HepG2 (cell line): ENCODE results near the gene S1PR5. TPM values are rescaled to one million over a fixed set of nuclear protein-coding genes. Genes with fewer than 3 reads are reported as not detected.

Experiments
- ATAC-seq: fragments of 200-7000 bp; cut with Tn5 transposase; 3 replicates; pipeline ENCODE4 v1.9.1; 2020; ENCODE audit warnings: mild to moderate bottlenecking, moderate library complexity
- BruUV-seq: library from RNA; stranded (reverse); fragments of 400-500 nt; replicated peaks from 2 replicates; lab custom pipeline; 2021; lab: Mats Ljungman, UMichigan
- CTCF ChIA-PET: fragments of 300-600 bp; formaldehyde crosslinking; extraction: SDS; loops from one replicate; lab custom pipeline; 2021; ENCODE audit warnings: low total read pairs, inconsistent platforms, low intra/inter-chr PET ratio; lab: Yijun Ruan, JAX
- POLR2A ChIA-PET: fragments of 350-600 bp; sonication (Branson Sonifier 250); formaldehyde crosslinking; loops from one replicate; lab custom pipeline; 2020; ENCODE audit warnings: antibody characterized with exemption, inconsistent platforms; lab: Yijun Ruan, JAX
- DNase-seq: peaks from one replicate; pipeline ENCODE4 v3.0.0-alpha.2; 2015; ENCODE audit warnings: low spot score
- FAIRE-seq: peaks from 3 replicates; lab custom pipeline; 2011; peaks lifted over from hg19 to GRCh38; lab: Jason Lieb, UNC
- H2AFZ ChIP-seq: one replicate; pipeline ENCODE4 v1.6.1; 2011; ENCODE audit warnings: low read length, inconsistent platforms
- H3K27ac ChIP-seq: fragments of 300-600 bp; 3 replicates; pipeline ENCODE4 v1.8.0; 2011; ENCODE audit warnings: mixed run types, mild to moderate bottlenecking, mixed read lengths, low read length, inconsistent platforms; ENCODE audit not compliant: insufficient read depth; ENCODE audit errors: extremely low read length
- H3K27me3 ChIP-seq, 2 experiments: fragments of 200-600 bp in 1 of 2; 2 replicates in 1 of 2; 3 replicates in 1 of 2; pipeline versions ENCODE4 v1.6.0 to v1.8.0; 2011; ENCODE audit warnings: low read length in 2 of 2, mild to moderate bottlenecking in 2 of 2, moderate library complexity in 2 of 2, inconsistent platforms in 1 of 2; ENCODE audit not compliant: insufficient read depth in 2 of 2, control insufficient read depth in 1 of 2
- H3K36me3 ChIP-seq, 2 experiments: fragments of 200-600 bp in 1 of 2; replicated peaks in 1 of 2; 2 replicates in 1 of 2; 3 replicates in 1 of 2; pipeline versions ENCODE4 v1.5.1 to v1.8.0; 2011; ENCODE audit warnings: low read length in 2 of 2, inconsistent platforms in 1 of 2; ENCODE audit not compliant: insufficient read depth in 2 of 2, control insufficient read depth in 1 of 2
- H3K4me1 ChIP-seq: 2 replicates; pipeline ENCODE4 v1.5.1; 2012; ENCODE audit warnings: low read length, inconsistent platforms; ENCODE audit not compliant: insufficient read depth
- H3K4me2 ChIP-seq: 2 replicates; pipeline ENCODE4 v1.6.0; 2011; ENCODE audit warnings: low read depth, low read length, inconsistent platforms
- H3K4me3 ChIP-seq, 3 experiments: fragments of 200-600 bp in 1 of 3; sonication (generic), shearing (Covaris generic) in 1 of 3; replicated peaks in 1 of 3; 2 replicates each; pipeline ENCODE4 v1.5.1; 2011 to 2016; ENCODE audit warnings: low read length in 3 of 3, inconsistent platforms in 2 of 3, low read depth in 2 of 3, mild to moderate bottlenecking in 2 of 3, control low read depth in 1 of 3, mixed read lengths in 1 of 3; ENCODE audit not compliant: insufficient read depth in 1 of 3
- H3K79me2 ChIP-seq: one replicate; pipeline ENCODE4 v1.6.1; 2011; ENCODE audit warnings: low read length, inconsistent platforms; ENCODE audit not compliant: insufficient read depth
- H3K9ac ChIP-seq: 2 replicates; pipeline ENCODE4 v1.6.0; 2011; ENCODE audit warnings: mild to moderate bottlenecking, low read depth, low read length, inconsistent platforms; ENCODE audit not compliant: insufficient read depth
- H3K9me3 ChIP-seq: 2 replicates; pipeline ENCODE4 v1.5.1; 2012; ENCODE audit warnings: mild to moderate bottlenecking, low read length
- H4K20me1 ChIP-seq: 2 replicates; pipeline ENCODE4 v1.6.0; 2011; ENCODE audit warnings: inconsistent platforms, mild to moderate bottlenecking, low read length, moderate library complexity; ENCODE audit not compliant: insufficient read depth
- ADNP ChIP-seq: sonication (generic); formaldehyde crosslinking; IDR thresholded peaks from 2 replicates; pipeline ENCODE4 v1.4.0; 2020; ENCODE audit warnings: missing genetic modification reagents
- ARID2 ChIP-seq: sonication (generic); formaldehyde crosslinking; IDR thresholded peaks from 2 replicates; pipeline ENCODE4 v1.8.1; 2022; ENCODE audit warnings: mild to moderate bottlenecking, missing genetic modification reagents, borderline replicate concordance
- BORCS8-MEF2B ChIP-seq: sonication (generic); formaldehyde crosslinking; IDR thresholded peaks from 2 replicates; pipeline ENCODE4 v1.8.0; 2022; ENCODE audit warnings: mild to moderate bottlenecking, missing genetic modification reagents
- GLI4 ChIP-seq: sonication (generic); formaldehyde crosslinking; IDR thresholded peaks from 2 replicates; pipeline ENCODE4 v1.5.1; 2020; ENCODE audit warnings: missing genetic modification reagents, mild to moderate bottlenecking, moderate library complexity, borderline replicate concordance
- MAFF ChIP-seq: IDR thresholded peaks from 2 replicates; pipeline ENCODE4 v1.6.1; 2011; ENCODE audit warnings: low read depth, low read length, improper control_type of control experiment
- NFIB ChIP-seq: sonication (generic); formaldehyde crosslinking; IDR thresholded peaks from 2 replicates; pipeline ENCODE4 v1.9.0; 2021; ENCODE audit warnings: missing genetic modification reagents, mild to moderate bottlenecking, borderline replicate concordance
- NFKBIZ ChIP-seq: IDR thresholded peaks from 2 replicates; pipeline ENCODE4 v1.6.1; 2018; ENCODE audit warnings: missing genetic modification reagents, missing compliant biosample characterization
- REPIN1 ChIP-seq: sonication (generic); formaldehyde crosslinking; IDR thresholded peaks from 2 replicates; pipeline ENCODE4 v1.8.0; 2022; ENCODE audit warnings: missing genetic modification reagents, low read depth, mild to moderate bottlenecking, borderline replicate concordance
- SAP130 ChIP-seq: IDR thresholded peaks from 2 replicates; pipeline ENCODE4 v1.6.1; 2016; ENCODE audit warnings: low read depth
- SNAPC2 ChIP-seq: sonication (generic); formaldehyde crosslinking; IDR thresholded peaks from 2 replicates; pipeline ENCODE4 v1.8.1; 2022; ENCODE audit warnings: mild to moderate bottlenecking, missing genetic modification reagents
- SP4 ChIP-seq: sonication (generic); formaldehyde crosslinking; IDR thresholded peaks from 2 replicates; pipeline ENCODE4 v1.8.1; 2023; ENCODE audit warnings: mild to moderate bottlenecking, missing genetic modification reagents
- TEAD3 ChIP-seq: optimal IDR thresholded peaks from 2 replicates; pipeline ENCODE3; 2016; ENCODE audit warnings: borderline replicate concordance
- ZBTB7A ChIP-seq: sonication (generic); formaldehyde crosslinking; IDR thresholded peaks from 2 replicates; pipeline ENCODE4 v1.8.0; 2022; ENCODE audit warnings: mild to moderate bottlenecking, missing genetic modification reagents
- ZNF350 ChIP-seq: sonication (generic); formaldehyde crosslinking; IDR thresholded peaks from 2 replicates; pipeline ENCODE4 v1.4.0; 2020; ENCODE audit warnings: mild to moderate bottlenecking, low read depth, missing genetic modification reagents, borderline replicate concordance
- ZNF629 ChIP-seq: sonication (generic); formaldehyde crosslinking; conservative IDR thresholded peaks from 2 replicates; pipeline ENCODE4 v1.5.0; 2020; ENCODE audit warnings: missing genetic modification reagents
- ZNF768 ChIP-seq: sonication (generic); formaldehyde crosslinking; IDR thresholded peaks from 2 replicates; pipeline ENCODE4 v1.4.0; 2020; ENCODE audit warnings: missing genetic modification reagents
- WGBS: methylation state at CpG from one replicate; pipeline ENCODE4 v1.1.6; 2017; ENCODE audit warnings: low lambda C conversion rate; 5-methylcytosine and 5-hydroxymethylcytosine counted together
- in situ Hi-C: cut with HindIII; loops from 2 replicates; pipeline ENCODE4 v1.10.0; 2017; ENCODE audit warnings: low pct_unique_long_range_greater_than_20kb; ENCODE audit not compliant: extremely low pct_ligation_motif_present
- intact Hi-C: fragments of 100-400 bp; cut with micrococcal nuclease; formaldehyde crosslinking; loops from one replicate; pipeline ENCODE4 v1.10.0; 2022; ENCODE audit not compliant: unreplicated experiment
- polyA plus RNA-seq, 8 experiments: library from polyadenylated mRNA; depleted of rRNA in 3 of 8; stranded (reverse) in 7 of 8; unstranded in 1 of 8; fragments of >200 nt; fragmentation: Illumina TruSeq in 4 of 8; extraction: Trizol in 4 of 8; gene quantifications; 2 replicates each; pipeline versions ENCODE4 v1.2.1 to v1.2.3, GENCODE V29; 2011 to 2016; ENCODE audit warnings: low read depth in 4 of 8, missing spikeins in 1 of 8, mixed read lengths in 1 of 8; ENCODE audit not compliant: insufficient read depth in 1 of 8
- total RNA-seq, 5 experiments: library from RNA; depleted of rRNA; stranded (reverse); fragments of >200 nt; fragmentation: Illumina TruSeq; extraction: Trizol; gene quantifications; 2 replicates each; pipeline ENCODE4 v1.2.3, GENCODE V29; 2016; ENCODE audit warnings: low read depth in 1 of 5
- TF ChIP-seq, protein P1 (sequence below): sonication (generic); formaldehyde crosslinking; IDR thresholded peaks from 2 replicates; pipeline ENCODE4 v1.4.0; 2020; ENCODE audit warnings: mild to moderate bottlenecking, missing genetic modification reagents
- TF ChIP-seq, protein P2 (sequence below): sonication (generic); formaldehyde crosslinking; IDR thresholded peaks from 2 replicates; pipeline ENCODE4; 2020; ENCODE audit warnings: missing genetic modification reagents, mild to moderate bottlenecking, borderline replicate concordance
- TF ChIP-seq, protein P3 (sequence below): sonication (generic); formaldehyde crosslinking; IDR thresholded peaks from 2 replicates; pipeline ENCODE4 v1.8.1; 2023; ENCODE audit warnings: mild to moderate bottlenecking, inconsistent platforms, moderate library complexity, missing genetic modification reagents, borderline replicate concordance

The S1PR5 gene
- total and polyA plus RNA-seq, 2 of the 13 experiments (the other 11 are each of a cell fraction or from before 2014, with no cell fraction given): 0.04 TPM; not detected in 1

DNA sequence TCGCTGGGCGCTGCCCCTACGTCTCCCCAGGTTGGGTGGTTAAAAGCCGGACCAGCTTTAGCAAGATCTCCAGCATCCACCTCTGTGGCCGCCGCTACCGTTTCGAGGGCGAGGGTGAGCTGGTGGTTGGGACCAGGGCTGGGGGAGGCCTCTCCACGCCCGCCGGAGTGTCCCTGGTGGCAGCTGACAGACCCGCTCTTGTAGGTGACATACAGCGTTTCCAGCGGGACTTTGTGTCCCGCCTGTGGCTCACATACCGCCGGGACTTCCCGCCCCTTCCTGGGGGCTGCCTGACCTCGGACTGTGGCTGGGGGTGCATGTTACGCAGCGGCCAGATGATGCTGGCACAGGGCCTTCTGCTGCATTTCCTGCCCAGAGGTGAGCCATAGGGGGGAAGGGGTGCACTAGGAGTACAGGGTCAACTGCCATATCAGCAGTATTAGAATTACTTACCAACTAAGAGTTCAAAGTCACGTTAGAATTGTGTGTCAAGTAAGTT lies 27.6 kb upstream of the S1PR5 start:
- FAIRE-seq: no peak
- peak overlapping the region; percentile 91; the same call in 1 of the 2 replicates for H3K9ac ChIP-seq
- TF ChIP-seq ZNF768 (CRISPR knock-in tag): 0 out of 2 replicates have a peak, but pooled peaks have one; percentile 12
- peak; percentile 37; the same call in 1 of the 2 replicates for TF ChIP-seq SP4 (CRISPR knock-in tag)
- TF ChIP-seq, protein P1, sequence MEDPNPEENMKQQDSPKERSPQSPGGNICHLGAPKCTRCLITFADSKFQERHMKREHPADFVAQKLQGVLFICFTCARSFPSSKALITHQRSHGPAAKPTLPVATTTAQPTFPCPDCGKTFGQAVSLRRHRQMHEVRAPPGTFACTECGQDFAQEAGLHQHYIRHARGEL (CRISPR knock-in tag): no peak
- TF ChIP-seq SAP130 (CRISPR knock-in tag): peak; percentile 8; the same call in 1 of the 2 replicates
- peak; percentile 46 for TF ChIP-seq MAFF
- TF ChIP-seq, protein P2, sequence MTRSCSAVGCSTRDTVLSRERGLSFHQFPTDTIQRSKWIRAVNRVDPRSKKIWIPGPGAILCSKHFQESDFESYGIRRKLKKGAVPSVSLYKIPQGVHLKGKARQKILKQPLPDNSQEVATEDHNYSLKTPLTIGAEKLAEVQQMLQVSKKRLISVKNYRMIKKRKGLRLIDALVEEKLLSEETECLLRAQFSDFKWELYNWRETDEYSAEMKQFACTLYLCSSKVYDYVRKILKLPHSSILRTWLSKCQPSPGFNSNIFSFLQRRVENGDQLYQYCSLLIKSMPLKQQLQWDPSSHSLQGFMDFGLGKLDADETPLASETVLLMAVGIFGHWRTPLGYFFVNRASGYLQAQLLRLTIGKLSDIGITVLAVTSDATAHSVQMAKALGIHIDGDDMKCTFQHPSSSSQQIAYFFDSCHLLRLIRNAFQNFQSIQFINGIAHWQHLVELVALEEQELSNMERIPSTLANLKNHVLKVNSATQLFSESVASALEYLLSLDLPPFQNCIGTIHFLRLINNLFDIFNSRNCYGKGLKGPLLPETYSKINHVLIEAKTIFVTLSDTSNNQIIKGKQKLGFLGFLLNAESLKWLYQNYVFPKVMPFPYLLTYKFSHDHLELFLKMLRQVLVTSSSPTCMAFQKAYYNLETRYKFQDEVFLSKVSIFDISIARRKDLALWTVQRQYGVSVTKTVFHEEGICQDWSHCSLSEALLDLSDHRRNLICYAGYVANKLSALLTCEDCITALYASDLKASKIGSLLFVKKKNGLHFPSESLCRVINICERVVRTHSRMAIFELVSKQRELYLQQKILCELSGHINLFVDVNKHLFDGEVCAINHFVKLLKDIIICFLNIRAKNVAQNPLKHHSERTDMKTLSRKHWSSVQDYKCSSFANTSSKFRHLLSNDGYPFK (CRISPR knock-in tag): 0 out of 2 replicates have a peak, but pooled peaks have one; percentile 32
- TF ChIP-seq ARID2 (CRISPR knock-in tag): no peak
- peak; percentile 47 for TF ChIP-seq TEAD3 (CRISPR knock-in tag)
- TF ChIP-seq, protein P3, sequence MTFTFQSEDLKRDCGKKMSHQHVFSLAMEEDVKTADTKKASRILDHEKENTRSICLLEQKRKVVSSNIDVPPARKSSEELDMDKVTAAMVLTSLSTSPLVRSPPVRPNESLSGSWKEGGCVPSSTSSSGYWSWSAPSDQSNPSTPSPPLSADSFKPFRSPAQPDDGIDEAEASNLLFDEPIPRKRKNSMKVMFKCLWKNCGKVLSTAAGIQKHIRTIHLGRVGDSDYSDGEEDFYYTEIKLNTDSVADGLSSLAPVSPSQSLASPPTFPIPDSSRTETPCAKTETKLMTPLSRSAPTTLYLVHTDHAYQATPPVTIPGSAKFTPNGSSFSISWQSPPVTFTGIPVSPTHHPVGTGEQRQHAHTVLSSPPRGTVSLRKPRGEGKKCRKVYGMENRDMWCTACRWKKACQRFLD (CRISPR knock-in tag): no peak
- TF ChIP-seq GLI4 (CRISPR knock-in tag): no peak
- TF ChIP-seq NFIB (CRISPR knock-in tag): no peak
- peak; percentile 61; the same call in 1 of the 2 replicates for TF ChIP-seq ZNF350 (CRISPR knock-in tag)
- TF ChIP-seq NFKBIZ (CRISPR knock-in tag): no peak
- 0 out of 2 replicates have a peak, but pooled peaks have one; percentile 16 for TF ChIP-seq REPIN1 (CRISPR knock-in tag)
- 0 out of 2 replicates have a peak, but pooled peaks have one; percentile 35 for TF ChIP-seq BORCS8-MEF2B
- peak; percentile 83 for TF ChIP-seq ZNF629
- TF ChIP-seq SNAPC2 (CRISPR knock-in tag): 0 out of 2 replicates have a peak, but pooled peaks have one; percentile 49
- peak; percentile 12; the same call in 1 of the 2 replicates for TF ChIP-seq ADNP (CRISPR knock-in tag)
- TF ChIP-seq ZBTB7A (CRISPR knock-in tag): no peak

More for the DNA sequence above, 27.6 kb upstream of the S1PR5 start:
- in situ Hi-C loops (no loop called here), intact Hi-C loops (no loop called here)
- DNase-seq (no peak), ATAC-seq (peak; percentile 43)
- H3K27me3 ChIP-seq: no peaks in the 10 kb centered on the region
- 42% methylated on average over 12 of the region's 23 CpGs for WGBS
- no peak overlapping the region for H2AFZ ChIP-seq
- ChIA-PET POLR2A (no interaction called here), CTCF (no interaction called here)
- peak overlapping the region; percentile 74 for H3K4me2 ChIP-seq
- H3K4me1 ChIP-seq: peaks cover 17% of the 10 kb centered on the region
- TSS peak; percentile 71 for BruUV-seq
- H3K9me3 ChIP-seq: no peaks in the 10 kb centered on the region
- H3K36me3 ChIP-seq: peaks cover 2 to 18% of the 10 kb centered on the region in 2 experiments; a peak in 3 of 5 replicates
- peak overlapping the region in 2 of 3 experiments; percentile 89 to 98; a peak in 4 of 6 replicates for H3K4me3 ChIP-seq
- peak overlapping the region; percentile 76 for H3K27ac ChIP-seq
- H3K79me2 ChIP-seq: no peaks in the 10 kb centered on the region
- H4K20me1 ChIP-seq: no peaks in the 10 kb centered on the region
